Activated CD4-positive, CD25-positive, alpha-beta regulatory T cell treated with anti-CD3 and anti-CD28 coated beads, Interleukin-2, amount 50 U/mL, for 72 hours (primary cell): ENCODE data around the gene PPP1R13B.

Experiments used
- DNase-seq: peaks from one replicate; pipeline ENCODE4 v3.0.0; 2021

PPP1R13B gene

DNA sequence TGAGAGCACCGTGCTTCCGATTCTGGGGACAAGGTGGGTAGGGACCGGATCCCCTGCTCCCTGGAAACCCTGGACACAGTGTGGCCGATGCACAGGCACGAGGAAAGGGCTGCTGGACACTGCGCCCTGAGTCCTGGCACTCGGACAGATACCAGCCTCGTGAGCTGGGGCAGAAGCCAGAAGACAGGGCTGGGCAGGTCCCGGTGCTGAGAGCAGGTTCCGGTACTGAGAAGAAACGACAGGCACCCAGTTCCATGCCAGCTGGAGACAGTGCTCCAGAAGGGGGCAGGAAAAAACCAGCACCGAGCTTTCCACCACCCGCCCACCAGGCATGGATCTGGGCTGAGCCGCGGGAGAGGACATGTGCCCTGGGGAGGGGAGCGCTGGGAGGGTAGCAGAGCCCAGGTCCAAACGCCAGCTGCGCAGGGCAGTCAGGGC, 138.6 kb downstream of the PPP1R13B start:
- no peak for DNase-seq

- DNase-seq = no peak
These were observed 139.8 kb downstream of the PPP1R13B start for GRCh38 chr14:103707329-103708263.

DNA sequence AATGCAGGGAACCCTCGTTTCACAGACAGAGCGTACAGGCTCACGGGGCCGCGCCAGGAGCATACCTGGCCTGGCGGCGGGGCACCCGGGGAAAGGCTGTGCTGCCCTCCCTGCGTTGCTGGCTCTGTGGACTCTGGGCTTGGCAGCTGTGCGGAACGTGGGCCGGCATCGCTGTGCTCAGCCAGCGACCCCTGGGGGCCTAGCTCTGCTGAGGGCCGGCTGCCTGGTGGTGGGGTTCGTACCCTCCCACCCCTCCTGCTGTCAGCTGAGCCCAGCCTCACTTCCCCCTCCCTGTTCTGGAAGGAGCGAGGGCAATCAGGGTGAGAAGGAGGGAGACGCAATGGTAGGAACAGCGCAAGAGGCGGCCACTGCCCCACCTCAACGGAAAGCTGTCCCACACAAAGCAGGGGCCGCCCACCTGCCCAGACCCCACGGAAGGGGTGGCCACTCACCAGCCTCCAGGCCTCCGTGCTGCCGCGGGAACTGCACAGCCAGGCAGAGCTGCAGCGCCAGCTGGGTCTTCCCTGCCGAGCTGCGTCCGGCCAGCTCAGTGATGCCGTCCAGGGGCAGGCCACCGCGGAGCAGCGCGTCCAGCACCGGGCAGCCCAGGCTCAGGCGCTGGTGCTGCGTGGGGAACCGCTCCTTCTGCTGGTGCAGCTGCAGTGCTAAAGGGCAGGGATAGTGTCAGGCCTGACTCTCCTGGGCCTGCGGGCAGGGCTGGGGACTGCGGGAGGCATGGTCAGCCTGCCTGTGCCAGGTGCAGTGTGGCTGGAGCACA, 140.6 kb downstream of the PPP1R13B start:
- no peak for DNase-seq

DNA sequence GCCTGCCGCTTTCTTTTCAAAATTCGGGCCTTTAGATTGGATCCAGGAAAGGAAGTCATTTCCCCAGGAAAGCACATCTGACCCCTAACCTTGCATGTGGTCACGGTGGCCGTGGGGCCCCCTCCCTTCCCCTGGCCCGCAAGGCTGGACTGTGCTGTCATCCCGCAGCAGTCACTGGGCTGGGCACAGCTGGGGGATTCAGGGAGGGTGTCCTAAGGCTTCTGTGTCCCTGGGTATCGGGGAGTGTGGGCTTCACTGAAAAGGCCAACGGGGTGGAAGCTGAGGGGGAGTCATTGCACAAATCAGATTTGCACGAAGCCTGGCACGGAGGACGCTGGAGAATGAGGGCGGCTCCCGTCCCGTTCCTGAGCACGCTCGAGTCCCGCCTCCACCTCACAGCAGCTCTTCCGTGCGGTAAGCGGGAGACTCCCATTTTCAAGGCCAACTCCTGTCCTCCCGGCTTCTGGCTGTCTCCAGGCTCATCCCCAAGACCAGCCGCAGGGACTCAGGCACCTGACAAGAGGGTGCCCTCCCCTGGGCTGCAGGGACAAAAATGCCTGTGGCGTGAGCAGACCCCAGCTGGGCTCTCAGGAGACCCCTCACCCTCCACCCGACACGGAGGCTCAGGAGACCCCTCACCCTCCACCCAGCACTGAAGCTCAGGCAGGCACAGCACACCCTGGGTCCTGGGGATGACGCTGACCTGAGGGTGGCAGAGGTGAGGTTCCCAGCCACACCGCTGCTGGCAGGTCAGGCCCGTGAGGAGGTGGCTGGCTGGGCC, 141.7 kb downstream of the PPP1R13B start:
- DNase-seq = no peak

GRCh38 chr14:103705118-103705503, 142.3 kb downstream of the PPP1R13B start:
- no peak for DNase-seq

GRCh38 chr14:103704708-103705107, 142.7 kb downstream of the PPP1R13B start:
- DNase-seq = no peak

DNA sequence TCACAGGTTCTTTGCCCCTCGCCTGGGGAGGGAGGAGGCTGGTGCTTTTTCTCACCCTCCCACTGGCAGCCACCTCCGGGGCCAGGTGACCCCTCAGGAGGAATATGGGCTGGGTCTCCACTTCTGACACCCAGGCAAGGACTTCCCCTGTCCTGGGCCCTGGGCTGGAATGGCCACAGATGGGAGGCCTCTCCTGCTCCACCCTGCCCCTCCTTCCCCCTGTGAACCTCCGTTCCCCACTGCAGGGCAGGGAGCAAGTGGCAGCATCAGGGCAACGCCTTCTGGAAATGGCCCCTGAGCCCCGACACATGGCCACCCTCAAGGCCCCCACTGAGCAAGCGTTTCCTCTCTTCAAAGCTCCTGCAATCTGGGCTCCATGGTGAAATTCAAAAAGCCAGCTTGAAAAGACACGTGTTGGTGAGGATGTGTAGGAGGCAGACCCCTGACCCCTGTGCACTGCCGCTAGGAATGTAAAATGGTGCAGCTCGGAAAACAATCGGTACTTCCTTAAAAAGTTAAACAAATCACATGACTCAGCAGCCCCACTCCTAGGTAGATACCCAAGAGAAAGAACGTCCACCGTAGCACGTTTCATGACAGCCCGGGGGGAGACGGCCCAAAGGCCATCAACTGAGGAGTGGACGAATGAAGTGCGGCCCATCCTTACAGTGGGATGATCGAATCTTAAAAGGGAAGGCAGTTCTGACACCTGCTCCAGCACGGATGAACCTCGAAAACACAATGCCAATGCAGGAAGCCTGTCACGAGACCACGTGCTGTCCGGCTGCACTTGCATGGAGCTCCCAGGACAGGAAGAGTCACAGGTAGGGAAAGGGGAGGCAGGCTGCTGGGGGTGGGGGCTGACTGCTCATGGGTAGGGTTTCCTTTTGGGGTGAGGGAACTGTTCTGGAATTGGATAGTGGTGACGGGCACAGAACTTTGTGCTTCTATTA, 143.7 kb downstream of the PPP1R13B start:
- DNase-seq = no peak

- no peak for DNase-seq
These were observed 144.6 kb downstream of the PPP1R13B start for GRCh38 chr14:103702497-103703432.

GRCh38 chr14:103702095-103702494, 145.3 kb downstream of the PPP1R13B start:
- DNase-seq = no peak

- DNase-seq = no peak
These were observed 146.5 kb downstream of the PPP1R13B start for GRCh38 chr14:103700753-103701490.

- no peak for DNase-seq
These were observed 147.2 kb downstream of the PPP1R13B start for GRCh38 chr14:103699901-103700752.

GRCh38 chr14:103699261-103699661, 148.1 kb downstream of the PPP1R13B start:
- no peak for DNase-seq

DNA sequence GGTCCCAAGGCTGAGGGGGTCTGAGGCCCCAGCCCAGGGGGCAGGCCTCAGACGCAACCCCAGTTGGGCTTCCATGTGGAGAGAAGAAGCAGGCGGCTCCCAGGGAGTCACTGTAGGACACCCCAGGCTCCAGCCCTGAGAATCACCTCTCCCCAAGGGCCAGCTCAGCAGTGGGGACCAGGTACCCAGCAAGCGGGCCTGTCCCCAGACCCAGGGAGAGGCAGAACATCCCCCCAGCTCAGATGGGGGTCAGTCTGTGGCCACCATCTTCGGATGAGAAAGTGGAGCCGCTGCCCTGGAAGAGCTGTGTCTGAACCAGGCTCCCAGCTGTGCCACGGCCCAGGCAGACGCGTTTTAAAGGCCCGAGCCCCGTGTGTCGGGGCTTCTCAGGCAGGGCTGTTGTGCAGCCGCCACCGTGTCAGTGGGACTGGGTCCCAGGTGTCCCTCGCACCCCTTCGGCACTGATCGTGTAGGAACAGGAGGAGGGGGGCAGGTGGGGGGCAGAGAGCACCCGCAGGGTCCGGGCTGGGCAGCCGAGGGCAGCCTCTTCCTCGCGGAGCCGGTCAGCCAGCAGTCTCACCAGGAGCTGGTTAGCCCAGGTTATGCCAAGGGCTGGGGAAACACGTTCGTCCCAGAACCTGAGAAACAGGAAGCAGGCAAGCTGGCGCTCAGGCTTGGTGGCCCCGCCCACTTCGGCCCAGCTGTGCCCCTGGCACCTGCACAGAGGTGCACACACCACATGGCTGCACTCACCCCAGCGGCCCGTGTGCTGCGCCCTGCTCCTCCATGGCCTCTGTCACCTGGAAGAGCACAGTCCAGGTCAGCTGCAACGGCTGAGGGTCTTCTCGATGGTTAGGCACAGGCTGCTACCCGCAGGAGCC, 148.8 kb downstream of the PPP1R13B start:
- no peak for DNase-seq

- no peak for DNase-seq
These were observed 149.6 kb downstream of the PPP1R13B start for GRCh38 chr14:103697603-103698379.

- no peak for DNase-seq
These were observed 150.2 kb downstream of the PPP1R13B start for GRCh38 chr14:103697206-103697602.

- DNase-seq = no peak
These were observed 150.8 kb downstream of the PPP1R13B start for GRCh38 chr14:103696466-103697071.

GRCh38 chr14:103696070-103696402, 151.3 kb downstream of the PPP1R13B start:
- no peak for DNase-seq
